Measurements from ENCODE around the gene TTK.
A peak's percentile ranks its signal among the peaks of the same experiment; 100 is the strongest.

The TTK gene

GRCh38 chr6:80004173-80005072 lies at the start of gene TTK:
TSS of gene TTK (plus strand) at chr6:80004649. CDS start at chr6:80005844, 1,195 bp downstream.
- H3K4me1 ChIP-seq (ENCODE audit: insufficient read depth, low read length), result peaks cover 17% of the 10 kb centered on the region
- H3K27me3 ChIP-seq (ENCODE audit: insufficient read depth, low read length), result no peaks in the 10 kb centered on the region
- H2AFZ ChIP-seq (ENCODE audit: low read depth, low read length), result peak within 1 kb of the TSS; percentile 87

GRCh38 chr6:79954849-79955248 lies 49.6 kb upstream of the TTK start:
- no peaks in the 10 kb centered on the region for H3K4me1 ChIP-seq (ENCODE audit: insufficient read depth, low read length)
- no peaks in the 10 kb centered on the region for H3K36me3 ChIP-seq (ENCODE audit: insufficient read depth, low read length)
- no peak overlapping the region for H3K4me3 ChIP-seq (ENCODE audit: low read length)
- H3K27me3 ChIP-seq (ENCODE audit: insufficient read depth, low read length), result peaks cover 3% of the 10 kb centered on the region
- H3K9me3 ChIP-seq (ENCODE audit: low read length), result no peaks in the 10 kb centered on the region
- H2AFZ ChIP-seq (ENCODE audit: low read depth, low read length), result no peak overlapping the region

More at GRCh38 chr6:80004173-80005072, at the start of gene TTK:
- H3K36me3 ChIP-seq (ENCODE audit: insufficient read depth, low read length), result peaks cover 18% of the 10 kb centered on the region
- H3K9me3 ChIP-seq (ENCODE audit: low read length), result no peaks in the 10 kb centered on the region
- peak within 1 kb of the TSS; percentile 81 for H3K4me3 ChIP-seq (ENCODE audit: low read length)

- Histone ChIP-seq H3K36me3 (ENCODE audit: insufficient read depth, low read length) (no peaks in the 10 kb centered on the region), H3K4me3 (ENCODE audit: low read length) (no peak overlapping the region), H3K27me3 (ENCODE audit: insufficient read depth, low read length) (no peaks in the 10 kb centered on the region), H3K9me3 (ENCODE audit: low read length) (no peaks in the 10 kb centered on the region), H2AFZ (ENCODE audit: low read depth, low read length) (no peak overlapping the region), H3K4me1 (ENCODE audit: insufficient read depth, low read length) (no peaks in the 10 kb centered on the region)
These were observed 39.8 kb upstream of the TTK start for GRCh38 chr6:79964607-79965081.

- H3K9me3 ChIP-seq (ENCODE audit: low read length), result no peaks in the 10 kb centered on the region
- H3K27me3 ChIP-seq (ENCODE audit: insufficient read depth, low read length), result no peaks in the 10 kb centered on the region
- H3K36me3 ChIP-seq (ENCODE audit: insufficient read depth, low read length), result no peaks in the 10 kb centered on the region
- no peaks in the 10 kb centered on the region for H3K4me1 ChIP-seq (ENCODE audit: insufficient read depth, low read length)
- no peak overlapping the region for H2AFZ ChIP-seq (ENCODE audit: low read depth, low read length)
- no peak overlapping the region for H3K4me3 ChIP-seq (ENCODE audit: low read length)
These were observed 37.3 kb upstream of the TTK start for GRCh38 chr6:79967178-79967577.

GRCh38 chr6:79969784-79970183 lies 34.7 kb upstream of the TTK start:
- Histone ChIP-seq H3K36me3 (ENCODE audit: insufficient read depth, low read length) (no peaks in the 10 kb centered on the region), H3K4me1 (ENCODE audit: insufficient read depth, low read length) (no peaks in the 10 kb centered on the region), H2AFZ (ENCODE audit: low read depth, low read length) (no peak overlapping the region), H3K27me3 (ENCODE audit: insufficient read depth, low read length) (no peaks in the 10 kb centered on the region), H3K9me3 (ENCODE audit: low read length) (no peaks in the 10 kb centered on the region), H3K4me3 (ENCODE audit: low read length) (no peak overlapping the region)

GRCh38 chr6:79971193-79971592 lies 33.3 kb upstream of the TTK start:
- Histone ChIP-seq H3K27me3 (ENCODE audit: insufficient read depth, low read length) (no peaks in the 10 kb centered on the region), H2AFZ (ENCODE audit: low read depth, low read length) (no peak overlapping the region), H3K36me3 (ENCODE audit: insufficient read depth, low read length) (no peaks in the 10 kb centered on the region), H3K4me1 (ENCODE audit: insufficient read depth, low read length) (no peaks in the 10 kb centered on the region), H3K9me3 (ENCODE audit: low read length) (no peaks in the 10 kb centered on the region), H3K4me3 (ENCODE audit: low read length) (no peak overlapping the region)

GRCh38 chr6:79981652-79982051 lies 22.8 kb upstream of the TTK start:
- Histone ChIP-seq H3K9me3 (ENCODE audit: low read length) (no peaks in the 10 kb centered on the region), H2AFZ (ENCODE audit: low read depth, low read length) (no peak overlapping the region), H3K27me3 (ENCODE audit: insufficient read depth, low read length) (no peaks in the 10 kb centered on the region), H3K4me1 (ENCODE audit: insufficient read depth, low read length) (no peaks in the 10 kb centered on the region), H3K4me3 (ENCODE audit: low read length) (no peak overlapping the region), H3K36me3 (ENCODE audit: insufficient read depth, low read length) (no peaks in the 10 kb centered on the region)

- Histone ChIP-seq H3K4me3 (ENCODE audit: low read length) (no peak overlapping the region), H3K36me3 (ENCODE audit: insufficient read depth, low read length) (no peaks in the 10 kb centered on the region)
These were observed 20.2 kb upstream of the TTK start for GRCh38 chr6:79984261-79984660.

GRCh38 chr6:79985128-79985527 lies 19.3 kb upstream of the TTK start:
- H2AFZ ChIP-seq (ENCODE audit: low read depth, low read length), result no peak overlapping the region
- no peak overlapping the region for H3K4me3 ChIP-seq (ENCODE audit: low read length)
- H3K4me1 ChIP-seq (ENCODE audit: insufficient read depth, low read length), result no peaks in the 10 kb centered on the region
- H3K9me3 ChIP-seq (ENCODE audit: low read length), result no peaks in the 10 kb centered on the region
- H3K36me3 ChIP-seq (ENCODE audit: insufficient read depth, low read length), result no peaks in the 10 kb centered on the region
- H3K27me3 ChIP-seq (ENCODE audit: insufficient read depth, low read length), result no peaks in the 10 kb centered on the region

More at GRCh38 chr6:79984261-79984660, 20.2 kb upstream of the TTK start:
- no peaks in the 10 kb centered on the region for H3K9me3 ChIP-seq (ENCODE audit: low read length)
- H3K4me1 ChIP-seq (ENCODE audit: insufficient read depth, low read length), result no peaks in the 10 kb centered on the region
- H3K27me3 ChIP-seq (ENCODE audit: insufficient read depth, low read length), result no peaks in the 10 kb centered on the region
- no peak overlapping the region for H2AFZ ChIP-seq (ENCODE audit: low read depth, low read length)

- no peaks in the 10 kb centered on the region for H3K27me3 ChIP-seq (ENCODE audit: insufficient read depth, low read length)
- no peak overlapping the region for H3K4me3 ChIP-seq (ENCODE audit: low read length)
- H3K36me3 ChIP-seq (ENCODE audit: insufficient read depth, low read length), result no peaks in the 10 kb centered on the region
- no peaks in the 10 kb centered on the region for H3K9me3 ChIP-seq (ENCODE audit: low read length)
- H3K4me1 ChIP-seq (ENCODE audit: insufficient read depth, low read length), result no peaks in the 10 kb centered on the region
- no peak overlapping the region for H2AFZ ChIP-seq (ENCODE audit: low read depth, low read length)
These were observed 14.8 kb upstream of the TTK start for GRCh38 chr6:79989641-79990040.

GRCh38 chr6:79993012-79993910 lies 11.2 kb upstream of the TTK start:
- H3K27me3 ChIP-seq (ENCODE audit: insufficient read depth, low read length), result no peaks in the 10 kb centered on the region
- H2AFZ ChIP-seq (ENCODE audit: low read depth, low read length), result no peak overlapping the region
- no peaks in the 10 kb centered on the region for H3K4me1 ChIP-seq (ENCODE audit: insufficient read depth, low read length)
- no peaks in the 10 kb centered on the region for H3K36me3 ChIP-seq (ENCODE audit: insufficient read depth, low read length)
- H3K9me3 ChIP-seq (ENCODE audit: low read length), result no peaks in the 10 kb centered on the region
- H3K4me3 ChIP-seq (ENCODE audit: low read length), result no peak overlapping the region

- Histone ChIP-seq H3K9me3 (ENCODE audit: low read length) (no peaks in the 10 kb centered on the region), H3K4me3 (ENCODE audit: low read length) (no peak overlapping the region), H2AFZ (ENCODE audit: low read depth, low read length) (no peak overlapping the region), H3K36me3 (ENCODE audit: insufficient read depth, low read length) (no peaks in the 10 kb centered on the region), H3K27me3 (ENCODE audit: insufficient read depth, low read length) (no peaks in the 10 kb centered on the region), H3K4me1 (ENCODE audit: insufficient read depth, low read length) (no peaks in the 10 kb centered on the region)
These were observed 10.5 kb upstream of the TTK start for GRCh38 chr6:79993911-79994309.

- Histone ChIP-seq H3K36me3 (ENCODE audit: insufficient read depth, low read length) (no peaks in the 10 kb centered on the region), H3K27me3 (ENCODE audit: insufficient read depth, low read length) (no peaks in the 10 kb centered on the region)
These were observed 6.7 kb upstream of the TTK start for GRCh38 chr6:79997728-79998127.

More at GRCh38 chr6:79997728-79998127, 6.7 kb upstream of the TTK start:
- Histone ChIP-seq H3K9me3 (ENCODE audit: low read length) (no peaks in the 10 kb centered on the region), H2AFZ (ENCODE audit: low read depth, low read length) (no peak overlapping the region), H3K4me1 (ENCODE audit: insufficient read depth, low read length) (no peaks in the 10 kb centered on the region), H3K4me3 (ENCODE audit: low read length) (no peak overlapping the region)

Measured in neuron (in vitro differentiated cells).